Fibroblast of villous mesenchyme (primary cell): ENCODE results near the gene MYO1D. TPM values are rescaled to one million over a fixed set of nuclear protein-coding genes. Genes with fewer than 3 reads are reported as not detected.

Experiments used
- DNase-seq: peaks from one replicate; pipeline ENCODE4 v3.0.0-alpha.2; 2010; ENCODE audit warnings: low read depth
- H3K4me3 ChIP-seq: 2 replicates; pipeline ENCODE4 v1.5.1; 2011; ENCODE audit warnings: low read depth, mild to moderate bottlenecking, low read length
- total RNA-seq: library from RNA; depleted of rRNA; stranded (reverse); fragments of >200 nt; gene quantifications from 2 replicates; pipeline ENCODE4 v1.2.3, GENCODE V29; 2012
- TF ChIP-seq, protein P1 (sequence below): IDR thresholded peaks from 2 replicates; pipeline ENCODE4 v1.5.1; 2012; ENCODE audit warnings: low read depth, mild to moderate bottlenecking, low read length; ENCODE audit not compliant: insufficient read depth

MYO1D gene
- total RNA-seq, 1 donor: 19.0 TPM

DNA sequence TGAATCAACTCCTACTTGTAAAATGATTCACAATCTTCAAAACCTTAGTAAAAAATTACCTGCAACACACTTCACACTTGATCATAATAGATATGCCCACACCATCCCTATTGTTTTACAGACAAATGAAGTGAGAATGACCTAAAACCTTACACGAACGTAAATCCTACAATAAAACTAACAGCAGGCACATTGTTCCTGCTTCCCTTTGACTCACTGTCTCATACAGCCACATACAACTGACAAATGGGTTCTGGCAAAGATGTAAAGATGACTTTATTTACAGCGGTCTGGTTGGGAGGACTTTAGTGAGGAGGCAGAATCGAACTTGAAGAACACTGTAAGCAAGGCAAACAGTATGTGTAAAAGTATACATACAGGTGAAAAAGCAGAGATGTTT, 188.7 kb downstream of the MYO1D start:
- H3K4me3 ChIP-seq: no peak overlapping the region
- no peak for DNase-seq
- TF ChIP-seq, protein P1, sequence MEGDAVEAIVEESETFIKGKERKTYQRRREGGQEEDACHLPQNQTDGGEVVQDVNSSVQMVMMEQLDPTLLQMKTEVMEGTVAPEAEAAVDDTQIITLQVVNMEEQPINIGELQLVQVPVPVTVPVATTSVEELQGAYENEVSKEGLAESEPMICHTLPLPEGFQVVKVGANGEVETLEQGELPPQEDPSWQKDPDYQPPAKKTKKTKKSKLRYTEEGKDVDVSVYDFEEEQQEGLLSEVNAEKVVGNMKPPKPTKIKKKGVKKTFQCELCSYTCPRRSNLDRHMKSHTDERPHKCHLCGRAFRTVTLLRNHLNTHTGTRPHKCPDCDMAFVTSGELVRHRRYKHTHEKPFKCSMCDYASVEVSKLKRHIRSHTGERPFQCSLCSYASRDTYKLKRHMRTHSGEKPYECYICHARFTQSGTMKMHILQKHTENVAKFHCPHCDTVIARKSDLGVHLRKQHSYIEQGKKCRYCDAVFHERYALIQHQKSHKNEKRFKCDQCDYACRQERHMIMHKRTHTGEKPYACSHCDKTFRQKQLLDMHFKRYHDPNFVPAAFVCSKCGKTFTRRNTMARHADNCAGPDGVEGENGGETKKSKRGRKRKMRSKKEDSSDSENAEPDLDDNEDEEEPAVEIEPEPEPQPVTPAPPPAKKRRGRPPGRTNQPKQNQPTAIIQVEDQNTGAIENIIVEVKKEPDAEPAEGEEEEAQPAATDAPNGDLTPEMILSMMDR: no peak

DNA sequence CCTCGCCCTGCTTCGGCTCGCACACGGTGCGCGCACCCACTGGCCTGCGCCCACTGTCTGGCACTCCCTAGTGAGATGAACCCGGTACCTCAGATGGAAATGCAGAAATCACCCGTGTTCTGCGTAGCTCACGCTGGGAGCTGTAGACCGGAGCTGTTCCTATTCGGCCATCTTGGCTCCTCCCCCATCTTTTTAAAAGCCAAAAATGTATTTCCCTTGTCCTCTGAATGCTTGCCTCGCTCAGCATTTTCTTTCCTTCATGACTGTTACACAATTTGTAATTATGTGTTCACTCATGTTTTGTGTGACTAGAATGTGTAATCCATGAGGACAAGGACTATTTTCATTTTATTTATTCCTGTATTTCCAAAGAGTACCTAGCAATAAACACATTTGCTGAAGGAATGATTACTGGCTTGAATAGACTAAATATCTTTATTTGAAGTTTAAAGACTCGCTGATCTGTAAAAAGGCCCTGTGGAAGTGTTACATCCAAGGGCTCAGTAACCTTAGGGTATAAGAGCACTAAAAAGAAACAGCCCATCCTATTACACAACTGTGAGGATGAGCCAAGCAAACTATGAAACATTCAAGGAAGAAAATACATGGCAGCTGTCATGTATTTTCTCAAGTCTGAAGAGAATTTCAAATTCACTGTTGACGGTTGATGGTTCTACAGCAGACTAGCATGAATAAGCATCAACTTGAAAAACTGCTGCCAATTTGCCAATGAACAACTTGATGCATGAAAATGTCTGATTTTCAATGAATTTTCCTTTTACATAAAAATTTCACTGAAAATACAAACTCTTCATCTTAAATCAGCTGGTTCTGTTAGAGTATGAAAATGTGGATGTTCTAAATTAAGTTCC, 192.6 kb downstream of the MYO1D start:
- peak overlapping the region; percentile 30 for H3K4me3 ChIP-seq
- TF ChIP-seq, protein P1: no peak
- no peak for DNase-seq

DNA sequence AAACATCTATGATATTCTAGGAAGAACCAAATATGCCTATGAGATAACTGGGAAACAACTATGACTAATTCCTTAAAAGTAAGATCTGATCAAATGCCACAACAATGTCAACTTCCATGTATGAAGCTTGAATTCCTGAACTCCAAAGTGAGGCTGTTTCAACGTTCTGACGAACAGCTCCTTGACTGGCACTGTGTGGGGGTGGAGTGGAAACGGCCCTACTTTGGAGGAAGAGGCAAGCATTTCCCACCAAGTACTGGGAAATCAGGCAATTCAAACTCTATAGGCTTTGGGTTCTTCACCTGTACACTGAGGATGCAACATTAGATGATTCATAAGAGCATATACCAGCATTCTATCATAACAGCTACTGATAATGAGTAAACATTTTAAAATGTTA, 203.0 kb downstream of the MYO1D start:
- H3K4me3 ChIP-seq: no peak overlapping the region
- peak; percentile 7 for DNase-seq
- TF ChIP-seq, protein P1: no peak

DNA sequence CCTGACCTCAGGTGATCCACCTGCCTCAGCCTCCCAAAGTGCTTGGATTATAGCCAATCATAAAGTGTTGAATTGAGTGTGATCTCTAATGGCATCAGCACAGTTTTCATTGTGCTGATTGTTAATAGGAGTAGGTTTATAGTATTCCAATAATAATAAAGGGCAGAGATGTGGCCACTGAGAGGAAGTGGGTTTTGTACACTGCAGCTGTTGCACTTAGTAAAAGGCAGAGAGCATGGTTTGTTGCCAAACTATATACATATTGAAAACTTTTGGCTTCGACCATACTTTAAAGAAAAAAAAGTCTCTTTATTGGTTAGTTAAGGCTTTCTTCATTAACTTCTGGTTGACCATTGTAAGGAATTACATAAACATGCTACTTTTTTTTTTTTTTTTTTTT, 204.2 kb downstream of the MYO1D start:
- TF ChIP-seq, protein P1: no peak
- DNase-seq: no peak
- H3K4me3 ChIP-seq: no peak overlapping the region

DNA sequence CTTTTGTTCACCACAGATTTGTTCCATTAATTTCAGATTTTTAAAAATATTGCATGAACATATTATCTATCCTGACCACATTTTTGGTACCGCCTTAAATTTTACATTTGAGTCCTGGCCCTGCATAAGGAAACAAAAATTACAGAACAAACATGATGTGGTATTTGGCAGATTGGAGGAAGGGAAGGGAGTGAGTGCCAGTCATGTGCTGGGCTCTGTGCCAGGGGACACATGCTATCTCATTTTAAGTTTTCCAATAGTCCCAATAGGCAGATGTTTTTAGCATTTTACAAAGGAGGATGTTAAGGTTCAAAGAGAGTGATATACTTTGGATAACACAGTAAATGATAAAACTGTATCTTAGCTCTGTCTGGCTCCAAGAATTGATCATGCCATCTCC, 205.0 kb downstream of the MYO1D start:
- TF ChIP-seq, protein P1: no peak
- DNase-seq: no peak

DNA sequence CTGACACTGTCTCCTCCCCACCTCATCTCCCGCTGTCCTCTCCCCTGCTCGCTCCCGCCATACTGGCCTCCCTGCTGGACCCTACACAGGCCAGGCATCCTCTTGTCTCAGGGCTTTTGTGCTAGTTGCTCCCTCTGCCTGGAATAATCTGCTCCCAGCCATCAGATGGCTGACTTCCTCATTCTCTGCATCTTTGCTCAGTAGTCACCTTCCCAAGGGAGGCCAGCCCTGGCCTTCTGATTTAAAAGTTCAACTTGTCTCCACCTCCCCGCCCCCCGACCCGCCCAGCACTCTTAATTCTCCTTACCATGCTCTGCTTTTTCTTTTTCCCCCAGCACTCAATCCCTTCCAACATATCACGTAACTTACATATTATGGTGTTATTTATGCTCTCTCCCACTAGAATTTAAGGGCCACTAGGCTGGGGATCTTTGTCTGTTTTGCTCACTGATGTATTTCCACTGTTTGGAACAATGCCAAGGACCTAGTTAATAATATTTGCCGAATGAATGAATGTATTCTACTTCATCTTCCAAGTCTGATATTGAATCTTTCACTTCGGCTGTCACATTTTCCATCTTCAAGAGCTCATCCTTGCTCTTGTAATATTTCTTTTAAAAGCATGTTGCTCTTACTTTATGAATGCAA, 211.9 kb downstream of the MYO1D start:
- DNase-seq: no peak
- TF ChIP-seq, protein P1: no peak
- no peak overlapping the region for H3K4me3 ChIP-seq

More for the DNA sequence above, 205.0 kb downstream of the MYO1D start:
- H3K4me3 ChIP-seq: no peak overlapping the region
